SU-DHL-6 (cell line): ENCODE data around the gene CPEB3.

Experiments
- H2AFZ ChIP-seq: fragments of 200-600 bp; sonication (generic); 2 replicates; pipeline ENCODE4 v1.6.1; 2014; ENCODE audit warnings: low read depth, mild to moderate bottlenecking, moderate library complexity, mixed read lengths, antibody characterized with exemption, low read length; ENCODE audit not compliant: severe bottlenecking
- H3F3A ChIP-seq: fragments of 200-600 bp; shearing (Covaris generic); 2 replicates; pipeline ENCODE4 v1.6.0; 2016; ENCODE audit warnings: antibody characterized with exemption, mild to moderate bottlenecking; ENCODE audit not compliant: insufficient read depth
- H3K27ac ChIP-seq: fragments of 200-600 bp; sonication (generic); 2 replicates; pipeline ENCODE4 v1.5.1; 2016; ENCODE audit warnings: low read depth, mild to moderate bottlenecking, low read length, moderate library complexity, mixed read lengths
- H3K27me3 ChIP-seq: fragments of 200-600 bp; sonication (generic), shearing (Covaris generic); 2 replicates; pipeline ENCODE4 v1.6.0; 2014; ENCODE audit warnings: mild to moderate bottlenecking, low read length
- H3K36me3 ChIP-seq: fragments of 200-600 bp; sonication (generic); 2 replicates; pipeline ENCODE4 v1.6.1; 2014; ENCODE audit warnings: mild to moderate bottlenecking, low read length, mixed read lengths
- H3K4me2 ChIP-seq: fragments of 300-600, 200-600 bp; shearing (Covaris generic), sonication (generic); 2 replicates; pipeline ENCODE4 v1.6.0; 2014; ENCODE audit warnings: low read length, low read depth, mild to moderate bottlenecking; ENCODE audit not compliant: poor library complexity, severe bottlenecking
- H3K4me3 ChIP-seq: fragments of 200-600 bp; sonication (generic); 2 replicates; pipeline ENCODE4 v1.5.1; 2014; ENCODE audit warnings: antibody characterized with exemption, low read length, mild to moderate bottlenecking, mixed read lengths; ENCODE audit not compliant: insufficient read depth, poor library complexity, severe bottlenecking
- H3K79me2 ChIP-seq: fragments of 200-600 bp; sonication (generic); 2 replicates; pipeline ENCODE4 v1.6.1; 2014; ENCODE audit warnings: mild to moderate bottlenecking, low read length, moderate library complexity; ENCODE audit not compliant: insufficient read depth
- H3K9ac ChIP-seq: fragments of 200-600 bp; sonication (generic); 2 replicates; pipeline ENCODE4 v1.7.0; 2014; ENCODE audit warnings: mild to moderate bottlenecking, low read length
- H3K9me2 ChIP-seq: fragments of 200-600 bp; sonication (generic); replicated peaks from 2 replicates; pipeline ENCODE4 v1.6.1; 2014; ENCODE audit warnings: low read length; ENCODE audit not compliant: insufficient read depth
- H3K9me3 ChIP-seq: fragments of 200-600 bp; sonication (generic); 2 replicates; pipeline ENCODE4 v1.6.1; 2014; ENCODE audit warnings: low read length, mixed read lengths; ENCODE audit not compliant: insufficient read depth
- H4K20me1 ChIP-seq: fragments of 200-600 bp; sonication (generic); 2 replicates; pipeline ENCODE4 v1.6.1; 2014; ENCODE audit warnings: low read depth, mild to moderate bottlenecking, antibody characterized with exemption, low read length, moderate library complexity, mixed read lengths
- EZH2phosphoT487 ChIP-seq: fragments of 200-600 bp; sonication (generic), shearing (Covaris generic); conservative IDR thresholded peaks from 2 replicates; pipeline ENCODE4 v1.6.1; 2018; ENCODE audit warnings: mild to moderate bottlenecking, antibody characterized with exemption, low read length, moderate library complexity, mixed read lengths
- TF ChIP-seq, protein P1 (sequence below): fragments of 200-600 bp; sonication (generic); IDR thresholded peaks from one replicate; pipeline ENCODE4 v1.5.1; 2017; ENCODE audit warnings: antibody characterized with exemption, mild to moderate bottlenecking, low read length, moderate library complexity; ENCODE audit not compliant: insufficient read depth, poor library complexity, severe bottlenecking

CPEB3 gene

GRCh38 chr10:92327445-92328433 lies 36.9 kb upstream of the CPEB3 start:
- H3K9ac ChIP-seq, result no peak overlapping the region
- no peaks in the 10 kb centered on the region for H3K27me3 ChIP-seq
- no peak overlapping the region for H3K27ac ChIP-seq
- no peaks in the 10 kb centered on the region for H3K9me3 ChIP-seq
- TF ChIP-seq, protein P1, sequence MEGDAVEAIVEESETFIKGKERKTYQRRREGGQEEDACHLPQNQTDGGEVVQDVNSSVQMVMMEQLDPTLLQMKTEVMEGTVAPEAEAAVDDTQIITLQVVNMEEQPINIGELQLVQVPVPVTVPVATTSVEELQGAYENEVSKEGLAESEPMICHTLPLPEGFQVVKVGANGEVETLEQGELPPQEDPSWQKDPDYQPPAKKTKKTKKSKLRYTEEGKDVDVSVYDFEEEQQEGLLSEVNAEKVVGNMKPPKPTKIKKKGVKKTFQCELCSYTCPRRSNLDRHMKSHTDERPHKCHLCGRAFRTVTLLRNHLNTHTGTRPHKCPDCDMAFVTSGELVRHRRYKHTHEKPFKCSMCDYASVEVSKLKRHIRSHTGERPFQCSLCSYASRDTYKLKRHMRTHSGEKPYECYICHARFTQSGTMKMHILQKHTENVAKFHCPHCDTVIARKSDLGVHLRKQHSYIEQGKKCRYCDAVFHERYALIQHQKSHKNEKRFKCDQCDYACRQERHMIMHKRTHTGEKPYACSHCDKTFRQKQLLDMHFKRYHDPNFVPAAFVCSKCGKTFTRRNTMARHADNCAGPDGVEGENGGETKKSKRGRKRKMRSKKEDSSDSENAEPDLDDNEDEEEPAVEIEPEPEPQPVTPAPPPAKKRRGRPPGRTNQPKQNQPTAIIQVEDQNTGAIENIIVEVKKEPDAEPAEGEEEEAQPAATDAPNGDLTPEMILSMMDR, result no peak
- TF ChIP-seq EZH2phosphoT487, result no peak
- peaks cover 13% of the 10 kb centered on the region; the same call in 1 of the 2 replicates for H3K79me2 ChIP-seq
- 0 out of 2 replicates have a peak, but pooled peaks cover 4% of the 10 kb centered on the region for H4K20me1 ChIP-seq
- no peaks in the 10 kb centered on the region for H3K9me2 ChIP-seq
- H3F3A ChIP-seq, result no peaks in the 10 kb centered on the region; the same call in 1 of the 2 replicates
- H2AFZ ChIP-seq, result no peak overlapping the region
- no peak overlapping the region for H3K4me3 ChIP-seq
- no peak overlapping the region for H3K4me2 ChIP-seq
- H3K36me3 ChIP-seq, result no peaks in the 10 kb centered on the region

DNA sequence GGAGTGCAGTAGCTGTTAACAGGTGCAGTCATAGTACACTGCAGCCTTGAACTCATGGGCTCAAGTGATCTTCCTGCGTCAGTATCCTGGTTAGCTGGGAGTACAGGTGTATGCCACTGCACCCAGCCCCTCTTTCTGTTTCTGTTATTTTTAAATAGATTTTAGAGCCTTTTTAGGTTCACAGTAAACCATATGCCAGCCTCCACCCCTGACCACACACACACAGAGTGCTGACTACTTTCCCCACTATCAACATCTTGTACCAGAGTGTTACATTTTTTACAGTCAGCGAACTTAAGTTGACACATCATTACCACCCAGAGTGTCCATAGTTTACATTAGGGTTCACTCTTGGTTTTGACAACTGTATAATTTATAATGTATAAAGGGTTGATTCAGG lies 32.2 kb upstream of the CPEB3 start:
- H3K79me2 ChIP-seq, result peaks cover 16% of the 10 kb centered on the region; the same call in 1 of the 2 replicates
- H3K27ac ChIP-seq, result no peak overlapping the region
- no peaks in the 10 kb centered on the region for H3K36me3 ChIP-seq

DNA sequence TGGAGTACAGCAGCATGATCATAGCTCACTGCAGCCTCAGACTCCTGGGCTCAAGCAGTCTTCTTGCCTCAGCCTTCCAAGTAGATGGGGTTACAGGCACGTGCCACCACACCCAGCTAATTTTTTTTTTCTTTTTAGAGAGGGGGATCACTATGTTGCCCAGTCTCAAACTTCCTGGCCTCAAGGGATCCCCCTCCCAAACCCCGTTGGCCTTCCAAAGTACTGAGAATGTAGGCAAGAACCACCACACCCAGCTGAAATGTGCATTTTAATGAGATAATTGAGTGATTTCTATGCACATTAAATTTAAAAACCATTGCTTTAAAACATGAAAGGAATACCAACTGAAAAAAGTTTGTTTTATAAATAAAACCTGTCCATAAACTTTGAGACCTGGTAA lies 25.7 kb upstream of the CPEB3 start:
- H3F3A ChIP-seq, result no peaks in the 10 kb centered on the region
- no peaks in the 10 kb centered on the region for H3K36me3 ChIP-seq
- no peaks in the 10 kb centered on the region for H3K27me3 ChIP-seq
- H3K4me2 ChIP-seq, result no peak overlapping the region
- H3K9me2 ChIP-seq, result no peaks in the 10 kb centered on the region
- H3K4me3 ChIP-seq, result no peak overlapping the region
- TF ChIP-seq EZH2phosphoT487, result no peak
- TF ChIP-seq, protein P1, result no peak
- 0 out of 2 replicates have a peak, but pooled peaks cover 3% of the 10 kb centered on the region for H3K79me2 ChIP-seq
- H3K9me3 ChIP-seq, result no peaks in the 10 kb centered on the region
- no peak overlapping the region for H3K9ac ChIP-seq
- H3K27ac ChIP-seq, result no peak overlapping the region
- H4K20me1 ChIP-seq, result no peaks in the 10 kb centered on the region
- no peak overlapping the region for H2AFZ ChIP-seq

More for the DNA sequence above, 32.2 kb upstream of the CPEB3 start:
- H3K9me2 ChIP-seq, result no peaks in the 10 kb centered on the region
- no peaks in the 10 kb centered on the region for H4K20me1 ChIP-seq
- H3K9ac ChIP-seq, result no peak overlapping the region
- no peak overlapping the region for H3K4me3 ChIP-seq
- no peak overlapping the region for H3K4me2 ChIP-seq
- H3K27me3 ChIP-seq, result no peaks in the 10 kb centered on the region
- H3F3A ChIP-seq, result no peaks in the 10 kb centered on the region; the same call in 1 of the 2 replicates
- no peak for TF ChIP-seq EZH2phosphoT487
- TF ChIP-seq, protein P1, result no peak
- H3K9me3 ChIP-seq, result no peaks in the 10 kb centered on the region
- H2AFZ ChIP-seq, result no peak overlapping the region
